Measurements from ENCODE around the gene MBNL1. TPM values are rescaled to one million over a fixed set of nuclear protein-coding genes. Genes with fewer than 3 reads are reported as not detected.

MBNL1 gene
- polyA plus RNA-seq, 3 donors = 190 to 204 (median 191) TPM

DNA sequence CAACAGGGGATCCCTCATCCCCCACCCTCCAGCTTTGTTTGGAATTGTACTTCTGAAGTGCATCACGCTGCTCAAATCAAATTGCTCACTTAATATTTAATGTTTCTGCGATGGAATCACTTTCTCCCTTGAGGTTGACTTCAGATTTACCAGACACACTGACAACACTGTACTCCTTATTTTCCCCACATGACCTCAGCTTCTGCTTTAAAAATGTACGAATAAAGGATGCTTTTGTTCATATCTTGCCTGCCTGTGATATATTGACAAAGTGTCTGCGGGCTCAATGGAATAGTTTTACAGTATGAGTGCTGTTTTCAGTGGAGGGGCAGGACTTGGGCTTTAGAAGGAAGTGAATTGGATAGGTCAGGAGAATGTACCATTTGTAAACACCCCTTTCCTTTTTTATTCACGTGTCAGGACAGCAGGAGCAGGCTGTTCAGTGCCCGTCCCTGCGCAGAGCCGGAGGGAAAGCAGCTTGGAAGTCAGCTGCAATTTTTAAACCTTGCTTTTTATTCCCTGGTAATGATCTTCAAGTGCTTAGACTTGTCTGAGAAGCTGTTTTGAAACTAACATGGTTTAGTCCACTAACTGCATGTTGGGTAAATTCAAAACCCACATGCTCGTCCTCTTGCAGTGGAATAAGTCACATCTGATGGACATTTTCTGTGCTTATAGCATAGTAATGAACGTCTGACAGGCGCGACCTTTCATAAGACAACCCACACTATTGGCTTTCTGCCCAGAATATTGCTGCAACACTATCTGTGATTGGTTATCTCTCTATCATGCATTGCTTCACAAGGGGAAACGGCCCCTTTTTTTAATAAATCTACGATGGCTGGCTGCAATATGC lies 29.9 kb downstream of the MBNL1 start:
- peak overlapping the region; percentile 44 for H2AFZ ChIP-seq (ENCODE audit: insufficient read depth, low read depth, low read length, poor library complexity, severe bottlenecking)
- no peaks in the 10 kb centered on the region for H3K27me3 Mint-ChIP-seq (ENCODE audit: low read depth in 3 of 3)
- H3K4me3 Mint-ChIP-seq = peak overlapping the region; percentile 74 to 85
- peaks cover 19 to 28% of the 10 kb centered on the region in 2 donors for H3K36me3 ChIP-seq (replicated peaks in 1 of 2; ENCODE audit: control insufficient read depth in 1 of 2, insufficient read depth in 2 of 2, low read length in 2 of 2)
- H3K36me3 Mint-ChIP-seq = peaks cover 26 to 33% of the 10 kb centered on the region in 2 donors
- peak overlapping the region; percentile 66 to 90 for H3K27ac ChIP-seq (ENCODE audit: low read depth in 1 of 2, low read length in 2 of 2)
- no peaks in the 10 kb centered on the region for H3K9me3 ChIP-seq (replicated peaks in 1 of 2; ENCODE audit: control insufficient read depth in 1 of 2, insufficient read depth in 1 of 2, low read length in 2 of 2)
- 8% methylated on average over 4 of the region's 14 CpGs for WGBS (ENCODE audit: insufficient coverage)
- H3K4me2 ChIP-seq (replicated peaks; ENCODE audit: extremely low read depth, low read length, poor library complexity, severe bottlenecking) = peak overlapping the region; percentile 83
- peaks cover 100% of the 10 kb centered on the region for H3K79me2 ChIP-seq (ENCODE audit: insufficient read depth, low read length)
- intact Hi-C loops (cut with micrococcal nuclease) = loop anchor here in 1 of 2 donors (10.0 kb wide), 1 partner anchor 54 kb away; no protein-coding TSS in a partner anchor
- H3K9me3 Mint-ChIP-seq = no peaks in the 10 kb centered on the region
- peak overlapping the region; percentile 7 to 73 (median 68) for H3K4me3 ChIP-seq (replicated peaks in 1 of 3; ENCODE audit: low read depth in 2 of 3, low read length in 3 of 3)
- peak overlapping the region; percentile 95 to 99 (median 97) for H3K27ac Mint-ChIP-seq
- TF ChIP-seq, protein P1, sequence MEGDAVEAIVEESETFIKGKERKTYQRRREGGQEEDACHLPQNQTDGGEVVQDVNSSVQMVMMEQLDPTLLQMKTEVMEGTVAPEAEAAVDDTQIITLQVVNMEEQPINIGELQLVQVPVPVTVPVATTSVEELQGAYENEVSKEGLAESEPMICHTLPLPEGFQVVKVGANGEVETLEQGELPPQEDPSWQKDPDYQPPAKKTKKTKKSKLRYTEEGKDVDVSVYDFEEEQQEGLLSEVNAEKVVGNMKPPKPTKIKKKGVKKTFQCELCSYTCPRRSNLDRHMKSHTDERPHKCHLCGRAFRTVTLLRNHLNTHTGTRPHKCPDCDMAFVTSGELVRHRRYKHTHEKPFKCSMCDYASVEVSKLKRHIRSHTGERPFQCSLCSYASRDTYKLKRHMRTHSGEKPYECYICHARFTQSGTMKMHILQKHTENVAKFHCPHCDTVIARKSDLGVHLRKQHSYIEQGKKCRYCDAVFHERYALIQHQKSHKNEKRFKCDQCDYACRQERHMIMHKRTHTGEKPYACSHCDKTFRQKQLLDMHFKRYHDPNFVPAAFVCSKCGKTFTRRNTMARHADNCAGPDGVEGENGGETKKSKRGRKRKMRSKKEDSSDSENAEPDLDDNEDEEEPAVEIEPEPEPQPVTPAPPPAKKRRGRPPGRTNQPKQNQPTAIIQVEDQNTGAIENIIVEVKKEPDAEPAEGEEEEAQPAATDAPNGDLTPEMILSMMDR (IDR thresholded peaks at IDR 0.05) = no peak
- DNase-seq = peak; percentile 89 to 98 (median 93)
- H3K9ac ChIP-seq (ENCODE audit: insufficient read depth, low read length, poor library complexity, severe bottlenecking) = peak overlapping the region; percentile 47
- no peaks in the 10 kb centered on the region for H3K27me3 ChIP-seq (ENCODE audit: control insufficient read depth in 2 of 2, insufficient read depth in 2 of 2, low read length in 2 of 2)
- peaks cover 51 to 79% of the 10 kb centered on the region in 2 donors for H3K4me1 ChIP-seq (ENCODE audit: control insufficient read depth in 1 of 2, insufficient read depth in 2 of 2, low read length in 2 of 2)
- H3K4me1 Mint-ChIP-seq = peaks cover 71% of the 10 kb centered on the region
- H4K20me1 ChIP-seq (ENCODE audit: insufficient read depth, low read length) = peaks cover 100% of the 10 kb centered on the region

DNA sequence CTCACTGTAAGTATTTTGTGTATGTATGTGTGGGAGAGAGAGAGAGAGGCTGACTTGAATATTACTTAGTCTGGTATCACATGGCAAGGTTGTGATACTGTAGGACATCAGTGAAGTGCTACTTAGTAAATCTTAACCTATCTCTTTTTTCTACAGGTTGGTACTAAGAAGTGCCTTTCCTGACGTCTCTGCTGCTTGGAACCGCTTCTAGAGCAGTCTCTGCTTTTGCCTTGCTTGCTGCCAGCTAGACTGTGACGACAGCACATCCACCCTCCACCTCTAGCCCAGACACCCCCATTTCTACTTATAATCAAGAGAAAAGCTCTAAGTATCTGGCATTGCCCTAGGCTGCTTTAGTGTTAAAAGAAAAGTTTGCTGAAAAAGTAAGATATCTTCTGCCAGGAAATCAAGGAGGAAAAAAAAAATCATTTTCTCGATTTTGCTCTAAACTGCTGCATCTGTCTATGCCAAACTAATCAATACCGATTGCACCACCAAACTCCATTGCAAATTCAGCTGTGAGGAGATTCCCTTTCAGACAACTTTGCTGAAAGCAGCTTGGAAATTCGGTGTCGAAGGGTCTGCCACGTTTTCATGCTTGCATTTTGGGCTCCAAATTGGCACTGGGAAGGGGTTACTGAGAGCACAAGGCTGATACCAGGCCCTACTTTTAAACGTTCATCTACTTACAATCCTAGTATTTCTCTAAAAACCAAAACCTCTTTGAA lies 30.7 kb downstream of the MBNL1 start:
- TF ChIP-seq, protein P1 (IDR thresholded peaks at IDR 0.05) = no peak
- DNase-seq = no peak
- intact Hi-C loops (cut with micrococcal nuclease) = loop anchor here in 1 of 2 donors (10.0 kb wide), 1 partner anchor 55 kb away; no protein-coding TSS in a partner anchor
- H3K79me2 ChIP-seq (ENCODE audit: insufficient read depth, low read length) = peaks cover 100% of the 10 kb centered on the region
- H3K27ac ChIP-seq (ENCODE audit: low read depth in 1 of 2, low read length in 2 of 2) = peak overlapping the region; percentile 75 to 90
- Mint-ChIP-seq H3K27ac (peak overlapping the region; percentile 84 to 98 (median 96)), H3K27me3 (ENCODE audit: low read depth in 3 of 3) (no peaks in the 10 kb centered on the region), H3K4me3 (peak overlapping the region; percentile 74 to 85), H3K36me3 (peaks cover 26 to 31% of the 10 kb centered on the region in 2 donors), H3K9me3 (no peaks in the 10 kb centered on the region), H3K4me1 (peaks cover 74% of the 10 kb centered on the region)
- peaks cover 51 to 79% of the 10 kb centered on the region in 2 donors for H3K4me1 ChIP-seq (ENCODE audit: control insufficient read depth in 1 of 2, insufficient read depth in 2 of 2, low read length in 2 of 2)
- H3K9me3 ChIP-seq (replicated peaks in 1 of 2; ENCODE audit: control insufficient read depth in 1 of 2, insufficient read depth in 1 of 2, low read length in 2 of 2) = no peaks in the 10 kb centered on the region
- H4K20me1 ChIP-seq (ENCODE audit: insufficient read depth, low read length) = peaks cover 100% of the 10 kb centered on the region
- peak overlapping the region; percentile 83 for H3K4me2 ChIP-seq (replicated peaks; ENCODE audit: extremely low read depth, low read length, poor library complexity, severe bottlenecking)
- H3K4me3 ChIP-seq (replicated peaks in 1 of 3; ENCODE audit: low read depth in 2 of 3, low read length in 3 of 3) = peak overlapping the region in 1 of 3 experiments; percentile 73
- H3K9ac ChIP-seq (ENCODE audit: insufficient read depth, low read length, poor library complexity, severe bottlenecking) = peak overlapping the region; percentile 47
- 56% methylated on average over 4 of the region's 9 CpGs for WGBS (ENCODE audit: insufficient coverage)
- H2AFZ ChIP-seq (ENCODE audit: insufficient read depth, low read depth, low read length, poor library complexity, severe bottlenecking) = no peak overlapping the region
- no peaks in the 10 kb centered on the region for H3K27me3 ChIP-seq (ENCODE audit: control insufficient read depth in 2 of 2, insufficient read depth in 2 of 2, low read length in 2 of 2)
- peaks cover 20 to 28% of the 10 kb centered on the region in 2 donors for H3K36me3 ChIP-seq (replicated peaks in 1 of 2; ENCODE audit: control insufficient read depth in 1 of 2, insufficient read depth in 2 of 2, low read length in 2 of 2)
